GM19468 (cell line): ENCODE data around the gene HEBP1.

Experiments used
- ATAC-seq: cut with Tn5 transposase; IDR thresholded peaks from one replicate; pipeline ENCODE4 v1.9.1; 2021; ENCODE audit warnings: mild to moderate bottlenecking, moderate library complexity, moderate number of reproducible peaks; ENCODE audit not compliant: unreplicated experiment; ENCODE audit errors: extremely low read depth

HEBP1 gene

GRCh38 chr12:12925388-12925787 lies 74.7 kb downstream of the HEBP1 start:
- ATAC-seq = no peak
